ENCODE data around the gene IL36G.

IL36G gene

GRCh38 chr2:112957511-112957910 is 20.3 kb upstream of the IL36G start:
- no peaks in the 10 kb centered on the region for H3K27me3 Mint-ChIP-seq

GRCh38 chr2:112958428-112959108 is 19.2 kb upstream of the IL36G start:
- ATAC-seq (replicated peaks) (peak; percentile 92 to 97), DNase-seq (peak; percentile 20)
- Mint-ChIP-seq H3K9me3 (no peaks in the 10 kb centered on the region), H3K4me3 (no peak overlapping the region), H3K27me3 (no peaks in the 10 kb centered on the region), H3K36me3 (no peaks in the 10 kb centered on the region), H3K27ac (no peak overlapping the region), H3K4me1 (no peaks in the 10 kb centered on the region)

More at GRCh38 chr2:112957511-112957910, 20.3 kb upstream of the IL36G start:
- Mint-ChIP-seq H3K4me3 (no peak overlapping the region), H3K36me3 (no peaks in the 10 kb centered on the region), H3K4me1 (no peaks in the 10 kb centered on the region), H3K27ac (no peak overlapping the region), H3K9me3 (no peaks in the 10 kb centered on the region)
- no peak for ATAC-seq (replicated peaks)
- no peak for DNase-seq

- H3K4me3 Mint-ChIP-seq: no peak overlapping the region
- no peaks in the 10 kb centered on the region for H3K27me3 Mint-ChIP-seq
- ATAC-seq (replicated peaks): no peak
- DNase-seq: no peak
- no peaks in the 10 kb centered on the region for H3K36me3 Mint-ChIP-seq
- no peaks in the 10 kb centered on the region for H3K9me3 Mint-ChIP-seq
- H3K27ac Mint-ChIP-seq: no peak overlapping the region
- no peaks in the 10 kb centered on the region for H3K4me1 Mint-ChIP-seq
Observed at GRCh38 chr2:112959109-112959812, 18.5 kb upstream of the IL36G start.

GRCh38 chr2:112960230-112960825 is 17.5 kb upstream of the IL36G start:
- no peaks in the 10 kb centered on the region for H3K27me3 Mint-ChIP-seq
- no peak for DNase-seq
- no peak overlapping the region for H3K27ac Mint-ChIP-seq
- ATAC-seq (replicated peaks): no peak
- H3K36me3 Mint-ChIP-seq: no peaks in the 10 kb centered on the region
- H3K4me1 Mint-ChIP-seq: no peaks in the 10 kb centered on the region
- H3K4me3 Mint-ChIP-seq: no peak overlapping the region
- H3K9me3 Mint-ChIP-seq: no peaks in the 10 kb centered on the region

GRCh38 chr2:112962308-112963175 is 15.3 kb upstream of the IL36G start:
- Mint-ChIP-seq H3K4me3 (no peak overlapping the region), H3K9me3 (no peaks in the 10 kb centered on the region), H3K27ac (no peak overlapping the region), H3K27me3 (no peaks in the 10 kb centered on the region), H3K36me3 (no peaks in the 10 kb centered on the region), H3K4me1 (no peaks in the 10 kb centered on the region)
- ATAC-seq (replicated peaks): no peak
- no peak for DNase-seq

GRCh38 chr2:112967023-112967422 is 10.8 kb upstream of the IL36G start:
- Mint-ChIP-seq H3K36me3 (no peaks in the 10 kb centered on the region), H3K27me3 (peaks cover 7 to 10% of the 10 kb centered on the region in 2 donors), H3K4me1 (peaks cover 4 to 5% of the 10 kb centered on the region in 2 donors), H3K9me3 (peaks cover 0 to 1% of the 10 kb centered on the region in 2 donors), H3K4me3 (no peak overlapping the region), H3K27ac (no peak overlapping the region)
- DNase-seq (no peak), ATAC-seq (replicated peaks) (no peak)

GRCh38 chr2:112972423-112973086 is 5.3 kb upstream of the IL36G start:
- no peaks in the 10 kb centered on the region for H3K36me3 Mint-ChIP-seq
- H3K27ac Mint-ChIP-seq: no peak overlapping the region
- no peak for DNase-seq
- H3K9me3 Mint-ChIP-seq: peaks cover 0 to 1% of the 10 kb centered on the region in 2 donors
- peak; percentile 44 to 72 for ATAC-seq (replicated peaks)
- H3K4me1 Mint-ChIP-seq: peaks cover 5 to 11% of the 10 kb centered on the region in 2 donors
- no peak overlapping the region for H3K4me3 Mint-ChIP-seq
- H3K27me3 Mint-ChIP-seq: peaks cover 24 to 32% of the 10 kb centered on the region in 2 donors

- Mint-ChIP-seq H3K4me3 (no peak overlapping the region), H3K27ac (no peak overlapping the region), H3K36me3 (no peaks in the 10 kb centered on the region), H3K4me1 (peaks cover 5 to 11% of the 10 kb centered on the region in 2 donors), H3K27me3 (peaks cover 24 to 33% of the 10 kb centered on the region in 2 donors), H3K9me3 (peaks cover 0 to 1% of the 10 kb centered on the region in 2 donors)
- ATAC-seq (replicated peaks) (peak; percentile 27 to 43), DNase-seq (no peak)
Observed at GRCh38 chr2:112973156-112973555, 4.7 kb upstream of the IL36G start.

GRCh38 chr2:112979731-112980130 is 1.9 kb downstream of the IL36G start:
- Mint-ChIP-seq H3K4me3 (no peak overlapping the region), H3K36me3 (no peaks in the 10 kb centered on the region), H3K4me1 (peaks cover 13 to 23% of the 10 kb centered on the region in 2 donors), H3K9me3 (no peaks in the 10 kb centered on the region), H3K27me3 (peaks cover 14% of the 10 kb centered on the region in 2 donors), H3K27ac (no peak overlapping the region)
- DNase-seq (no peak), ATAC-seq (replicated peaks) (peak; percentile 38 to 49)

GRCh38 chr2:112980537-112980936 is 2.7 kb downstream of the IL36G start:
- Mint-ChIP-seq H3K4me1 (peaks cover 13 to 23% of the 10 kb centered on the region in 2 donors), H3K4me3 (no peak overlapping the region), H3K36me3 (no peaks in the 10 kb centered on the region), H3K27ac (peak overlapping the region; percentile 73), H3K27me3 (peaks cover 10 to 14% of the 10 kb centered on the region in 2 donors), H3K9me3 (no peaks in the 10 kb centered on the region)
- DNase-seq (peak; percentile 43), ATAC-seq (replicated peaks) (peak; percentile 56 to 59)

GRCh38 chr2:112985090-112985489 is 7.3 kb downstream of the IL36G start:
- no peak for DNase-seq
- Mint-ChIP-seq H3K27ac (no peak overlapping the region), H3K36me3 (peaks cover 0 to 3% of the 10 kb centered on the region in 2 donors), H3K9me3 (peaks cover 8 to 9% of the 10 kb centered on the region in 2 donors), H3K4me1 (peaks cover 5 to 7% of the 10 kb centered on the region in 2 donors), H3K27me3 (peaks cover 0 to 8% of the 10 kb centered on the region in 2 donors), H3K4me3 (no peak overlapping the region)
- peak; percentile 85 to 89 for ATAC-seq (replicated peaks)

GRCh38 chr2:112989611-112990010 is 11.8 kb downstream of the IL36G start:
- ATAC-seq (replicated peaks) (no peak), DNase-seq (no peak)
- Mint-ChIP-seq H3K27me3 (peaks cover 8 to 22% of the 10 kb centered on the region in 2 donors), H3K4me3 (no peak overlapping the region), H3K9me3 (peaks cover 19 to 28% of the 10 kb centered on the region in 2 donors), H3K27ac (no peak overlapping the region), H3K36me3 (peaks cover 0 to 12% of the 10 kb centered on the region in 2 donors), H3K4me1 (no peaks in the 10 kb centered on the region)

GRCh38 chr2:112993831-112994230 is 16.0 kb downstream of the IL36G start:
- peaks cover 13 to 23% of the 10 kb centered on the region in 2 donors for H3K27me3 Mint-ChIP-seq
- no peak overlapping the region for H3K4me3 Mint-ChIP-seq
- peaks cover 0 to 12% of the 10 kb centered on the region in 2 donors for H3K36me3 Mint-ChIP-seq
- no peak for DNase-seq
- no peak overlapping the region for H3K27ac Mint-ChIP-seq
- ATAC-seq (replicated peaks): no peak
- H3K4me1 Mint-ChIP-seq: peaks cover 0 to 5% of the 10 kb centered on the region in 2 donors
- peaks cover 17 to 24% of the 10 kb centered on the region in 2 donors for H3K9me3 Mint-ChIP-seq

All from stimulated activated naive B cell treated with anti-CD40 and anti-IgM and Interleukin-4, amounts not matched to agents 10 μg/mL and 1 μg/mL and 100 μg/mL, for 72 hours (primary cell).